Urothelium cell line (cell line): Measurements from ENCODE around the gene CRAMP1.
"Not testable (repeated sequence)": the region's sequence is repeated elsewhere in the genome, so short reads cannot be mapped to it uniquely, and the experiment has no call there.

Experiments used
- DNase-seq: peaks from one replicate; pipeline ENCODE4 v3.0.0; 2011; ENCODE audit warnings: low spot score, mixed read lengths
- FAIRE-seq: peaks from 2 replicates; lab custom pipeline; 2011; peaks lifted over from hg19 to GRCh38; lab: Jason Lieb, UNC

CRAMP1 gene

GRCh38 chr16:1595511-1595910, 16.6 kb upstream of the CRAMP1 start:
- DNase-seq, FAIRE-seq: not testable (repeated sequence)

GRCh38 chr16:1596516-1596915, 15.6 kb upstream of the CRAMP1 start:
- DNase-seq = no peak
- FAIRE-seq = no peak

GRCh38 chr16:1597154-1597553, 15.0 kb upstream of the CRAMP1 start:
- DNase-seq (no peak), FAIRE-seq (no peak)

- no peak for FAIRE-seq
- DNase-seq = no peak
Measured at GRCh38 chr16:1601031-1601430, 11.1 kb upstream of the CRAMP1 start.

GRCh38 chr16:1601489-1601888, 10.7 kb upstream of the CRAMP1 start:
- FAIRE-seq = no peak
- no peak for DNase-seq

GRCh38 chr16:1602285-1602684, 9.9 kb upstream of the CRAMP1 start:
- FAIRE-seq (no peak), DNase-seq (no peak)

GRCh38 chr16:1606774-1607173, 5.4 kb upstream of the CRAMP1 start:
- no peak for DNase-seq
- peak; percentile 93 for FAIRE-seq

GRCh38 chr16:1607971-1608370, 4.2 kb upstream of the CRAMP1 start:
- DNase-seq = no peak
- FAIRE-seq = no peak

GRCh38 chr16:1610071-1610898, 1.9 kb upstream of the CRAMP1 start:
- no peak for FAIRE-seq

GRCh38 chr16:1610899-1611632, 1.1 kb upstream of the CRAMP1 start:
- no peak for FAIRE-seq
- DNase-seq = no peak

More at GRCh38 chr16:1610071-1610898, 1.9 kb upstream of the CRAMP1 start:
- DNase-seq = peak; percentile 91

- FAIRE-seq (no peak), DNase-seq (peak; percentile 13)
Measured at GRCh38 chr16:1613211-1613622, 1.1 kb downstream of the CRAMP1 start.

- FAIRE-seq (no peak), DNase-seq (peak; percentile 20)
Measured at GRCh38 chr16:1613728-1614455, 1.7 kb downstream of the CRAMP1 start.

GRCh38 chr16:1614456-1615102, 2.4 kb downstream of the CRAMP1 start:
- FAIRE-seq = no peak
- DNase-seq = peak; percentile 47

GRCh38 chr16:1615761-1616160, 3.6 kb downstream of the CRAMP1 start:
- no peak for FAIRE-seq
- DNase-seq = no peak

GRCh38 chr16:1619976-1620375, 7.8 kb downstream of the CRAMP1 start:
- DNase-seq (no peak), FAIRE-seq (no peak)

GRCh38 chr16:1620391-1620790, 8.2 kb downstream of the CRAMP1 start:
- FAIRE-seq (no peak), DNase-seq (no peak)

GRCh38 chr16:1621851-1622250, 9.7 kb downstream of the CRAMP1 start:
- FAIRE-seq = no peak

GRCh38 chr16:1626327-1626726, 14.2 kb downstream of the CRAMP1 start:
- DNase-seq = no peak

More at GRCh38 chr16:1621851-1622250, 9.7 kb downstream of the CRAMP1 start:
- no peak for DNase-seq

GRCh38 chr16:1626776-1627175, 14.6 kb downstream of the CRAMP1 start:
- FAIRE-seq (no peak), DNase-seq (no peak)

More at GRCh38 chr16:1626327-1626726, 14.2 kb downstream of the CRAMP1 start:
- FAIRE-seq = no peak

- DNase-seq (no peak), FAIRE-seq (no peak)
Measured at GRCh38 chr16:1630450-1631213, 18.5 kb downstream of the CRAMP1 start.
